ENCODE measurements around the gene GDF11.

The GDF11 gene

GRCh38 chr12:55724940-55725309 is 18.0 kb upstream of the GDF11 start:
- no peak for DNase-seq

GRCh38 chr12:55725556-55725955 is 17.4 kb upstream of the GDF11 start:
- no peak for DNase-seq

DNA sequence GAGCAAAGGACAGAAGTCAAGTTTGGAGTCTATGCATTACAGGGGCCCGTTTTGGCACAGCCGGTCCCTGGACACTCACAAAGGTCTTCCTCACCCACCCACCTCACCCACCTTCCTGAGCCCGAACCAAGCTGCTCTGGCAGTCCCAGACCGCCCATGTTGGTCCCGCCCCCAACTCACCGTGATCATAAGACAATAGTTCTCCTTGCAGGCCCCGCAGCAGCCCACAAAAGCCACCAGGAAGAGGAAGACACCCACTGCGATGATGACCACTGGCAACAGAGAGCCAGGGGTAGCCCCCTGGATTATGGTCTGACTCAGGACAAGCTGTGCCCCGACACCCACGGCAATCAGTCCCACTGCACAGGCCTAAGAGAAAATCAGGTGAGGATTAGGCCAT is 16.0 kb upstream of the GDF11 start:
- DNase-seq, result no peak

- DNase-seq, result no peak
Observed at GRCh38 chr12:55727643-55728185, 15.2 kb upstream of the GDF11 start.

GRCh38 chr12:55728186-55728938 is 14.6 kb upstream of the GDF11 start:
- no peak for DNase-seq

DNA sequence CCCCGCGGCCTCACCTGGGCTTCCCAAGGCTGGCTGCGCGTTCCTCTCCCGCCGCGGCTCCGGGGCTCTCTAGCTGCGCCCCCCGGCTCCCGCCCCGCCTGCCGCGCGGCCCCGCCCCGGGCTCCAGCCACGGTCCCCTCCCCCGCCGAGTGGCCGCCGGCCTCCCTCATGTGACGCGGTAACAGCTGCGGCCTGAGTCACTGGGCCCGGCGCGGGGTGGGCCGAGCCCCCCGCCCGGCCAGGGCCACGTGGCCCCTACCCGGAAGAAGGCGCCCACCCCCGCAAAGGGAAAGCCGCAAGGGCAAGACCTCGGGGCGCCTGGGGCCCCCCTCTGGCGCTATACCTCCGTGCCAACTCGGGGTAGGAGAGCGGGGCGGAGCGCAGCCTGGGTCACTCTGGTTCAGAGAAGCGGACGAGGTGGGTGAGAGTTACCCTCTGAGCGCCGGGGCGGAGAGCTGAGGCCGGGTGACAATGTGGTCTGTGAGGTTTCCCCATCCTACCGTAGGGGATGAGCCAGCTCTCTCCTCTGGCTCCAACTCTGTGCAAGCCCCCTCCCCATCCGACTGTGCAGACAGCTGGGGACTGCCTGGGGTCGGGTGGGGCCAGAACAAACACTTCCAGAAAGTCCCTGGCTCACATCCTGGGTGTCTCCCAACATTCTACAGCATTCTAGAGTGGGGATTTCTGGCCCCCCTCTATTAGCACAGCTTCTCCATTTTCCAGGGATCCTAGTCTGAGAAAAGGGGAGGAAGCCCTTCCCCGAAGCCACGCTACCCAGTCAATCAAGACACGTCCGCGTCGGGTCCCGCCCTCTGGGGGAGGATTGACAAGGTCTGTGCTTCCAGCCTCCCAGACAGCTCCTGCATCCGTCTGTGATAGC is 13.7 kb upstream of the GDF11 start, which contains the start of gene CD63:
CD63 (minus strand) TSS at position 71 of the 880 bp plus-strand sequence. CDS start 668 bp downstream, outside the sequence.
- no peak for DNase-seq

DNA sequence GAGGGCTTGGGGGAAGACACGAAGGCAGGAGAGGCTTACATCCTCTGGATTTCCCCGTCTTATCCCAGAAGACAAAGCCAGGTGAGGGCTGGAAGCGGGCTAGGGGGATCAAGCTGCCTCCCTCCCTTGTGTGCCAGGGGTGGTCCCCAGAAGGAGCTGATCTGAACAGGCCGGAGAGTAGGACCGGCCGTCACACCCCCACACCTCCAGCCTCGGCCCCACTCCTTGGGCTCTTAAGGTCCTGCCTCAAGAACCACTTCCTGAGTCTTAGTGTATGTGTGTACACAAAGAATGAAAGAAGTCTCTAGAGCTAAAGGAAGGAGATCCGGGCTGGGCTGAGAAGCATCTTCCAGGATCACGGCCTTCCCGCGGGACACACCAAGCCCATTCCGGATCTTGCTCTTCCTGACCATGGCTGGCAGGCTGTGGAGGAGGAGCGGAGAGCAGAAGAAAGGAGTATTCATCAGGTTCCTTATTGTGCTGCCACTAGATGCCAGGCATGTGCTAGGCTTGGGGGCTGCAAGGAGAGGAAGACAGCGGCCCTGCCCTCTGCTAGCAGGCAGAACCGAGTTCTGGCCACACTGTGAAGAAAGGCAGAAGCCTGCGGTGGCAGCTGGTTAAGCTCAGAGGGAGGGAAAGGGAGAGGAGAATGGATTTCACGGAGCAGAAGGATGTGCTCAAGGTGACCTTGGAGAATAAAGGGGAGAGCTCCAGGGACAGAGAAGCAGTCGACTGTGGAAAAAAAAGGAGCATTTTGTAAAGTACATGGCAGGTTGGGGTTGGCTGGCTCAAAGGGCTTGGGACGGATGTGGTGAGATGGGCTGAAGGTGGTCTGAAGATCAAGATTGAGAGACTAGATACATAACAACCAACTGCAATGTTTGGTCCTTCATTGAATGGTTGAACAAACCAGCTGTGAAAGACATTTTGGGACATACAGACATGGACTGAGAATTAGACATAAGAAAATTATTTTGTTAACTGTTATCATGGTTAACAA is 12.8 kb upstream of the GDF11 start:
- DNase-seq, result no peak

DNA sequence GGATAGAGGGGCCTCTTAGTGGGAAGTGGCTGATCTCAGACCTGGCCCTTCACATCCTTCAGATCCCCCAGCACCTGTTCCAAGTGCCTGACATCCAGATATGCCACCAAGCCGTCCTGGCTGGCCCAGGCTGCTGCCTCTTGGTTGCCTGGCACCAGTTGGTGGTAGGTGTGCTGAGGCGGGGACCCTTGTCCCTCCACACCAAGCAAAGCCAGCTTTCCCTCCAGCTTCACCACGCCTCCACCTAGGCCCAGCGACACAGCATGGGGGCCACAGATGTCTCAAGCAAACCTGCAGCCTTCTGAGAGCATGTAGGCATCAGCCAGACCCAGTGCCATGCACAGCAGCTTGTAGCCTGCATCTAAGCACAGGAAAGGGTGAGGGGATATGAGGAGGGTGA is 10.6 kb upstream of the GDF11 start:
- DNase-seq, result no peak

- no peak for DNase-seq
Observed at GRCh38 chr12:55733021-55733555, 9.8 kb upstream of the GDF11 start.

DNA sequence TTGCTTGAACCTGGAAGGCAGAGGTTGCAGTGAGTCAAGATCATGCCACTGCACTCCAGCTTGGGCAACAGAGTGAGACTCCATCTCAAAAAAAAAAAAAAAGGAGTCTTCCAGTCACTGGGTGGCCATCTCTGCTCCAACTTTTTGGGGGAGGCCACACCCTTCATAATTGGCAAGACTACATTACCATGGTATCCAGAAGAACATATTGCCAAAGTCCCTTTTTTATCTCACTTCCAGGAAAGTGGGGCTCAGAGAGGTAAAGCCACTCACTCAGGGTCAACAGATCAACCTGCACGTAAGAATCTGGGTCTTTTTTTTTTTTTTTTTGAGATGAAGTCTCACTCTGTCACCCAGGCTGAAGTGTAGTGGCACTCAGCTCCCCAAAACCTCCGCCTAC is 9.1 kb upstream of the GDF11 start:
- DNase-seq, result no peak

DNA sequence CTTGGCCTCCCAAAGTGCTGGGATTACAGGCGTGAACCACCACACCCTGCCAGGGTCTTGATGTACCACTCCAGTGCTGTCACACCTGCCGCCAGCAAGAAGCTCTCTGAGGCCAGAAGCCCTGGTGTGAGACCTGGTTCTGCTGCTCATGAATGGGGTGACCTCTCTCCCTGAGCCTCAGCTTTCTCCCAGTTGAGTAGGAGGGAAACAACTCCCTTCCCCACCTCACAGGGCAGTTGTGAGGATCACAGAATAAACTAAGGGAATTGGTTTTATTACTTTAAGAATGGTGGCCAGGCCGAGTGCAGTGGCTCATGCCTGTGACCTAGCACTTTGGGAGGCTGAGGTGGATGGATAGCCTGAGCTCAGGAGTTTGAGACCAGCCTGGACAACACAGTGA is 8.3 kb upstream of the GDF11 start:
- no peak for DNase-seq

- no peak for DNase-seq
Observed at GRCh38 chr12:55736076-55736475, 6.8 kb upstream of the GDF11 start.

DNA sequence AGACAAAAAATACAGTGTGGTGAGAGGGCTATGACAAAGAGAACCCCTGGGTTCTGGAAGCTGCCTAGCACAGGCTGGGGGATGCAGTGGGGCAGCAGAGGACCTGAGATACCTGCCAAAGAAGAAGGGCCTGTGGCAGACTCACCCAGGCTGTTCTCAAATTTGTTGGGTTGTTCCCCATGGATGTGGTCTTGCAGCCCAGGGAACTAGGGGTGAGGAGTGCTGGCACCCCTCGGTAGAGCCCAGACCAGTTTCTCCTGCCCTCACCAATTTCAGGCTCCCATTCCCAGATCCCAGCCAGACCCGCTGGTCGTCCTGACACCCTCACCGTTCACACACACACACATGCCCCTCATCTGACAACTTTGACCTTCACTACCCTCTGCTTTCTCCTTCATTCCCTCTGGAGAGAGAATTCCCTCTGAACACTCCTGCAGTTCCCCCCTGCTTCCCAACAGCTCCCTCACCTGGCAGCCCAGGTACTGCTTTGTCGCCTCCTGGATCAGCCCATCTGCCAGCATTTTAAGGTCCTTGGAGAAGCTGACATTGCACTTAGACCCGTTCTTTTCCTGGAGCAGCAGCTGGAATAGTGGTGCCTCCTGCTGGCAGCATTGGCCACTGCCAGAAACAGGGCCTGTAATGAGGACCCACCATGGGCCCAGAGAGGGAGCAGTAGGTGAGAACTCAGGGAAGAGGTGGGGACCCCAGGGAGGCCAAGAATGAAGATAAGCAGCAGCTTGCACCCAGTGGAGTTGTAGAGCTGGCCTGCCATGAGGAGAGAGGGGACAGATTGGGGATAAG is 5.9 kb upstream of the GDF11 start:
- no peak for DNase-seq

DNA sequence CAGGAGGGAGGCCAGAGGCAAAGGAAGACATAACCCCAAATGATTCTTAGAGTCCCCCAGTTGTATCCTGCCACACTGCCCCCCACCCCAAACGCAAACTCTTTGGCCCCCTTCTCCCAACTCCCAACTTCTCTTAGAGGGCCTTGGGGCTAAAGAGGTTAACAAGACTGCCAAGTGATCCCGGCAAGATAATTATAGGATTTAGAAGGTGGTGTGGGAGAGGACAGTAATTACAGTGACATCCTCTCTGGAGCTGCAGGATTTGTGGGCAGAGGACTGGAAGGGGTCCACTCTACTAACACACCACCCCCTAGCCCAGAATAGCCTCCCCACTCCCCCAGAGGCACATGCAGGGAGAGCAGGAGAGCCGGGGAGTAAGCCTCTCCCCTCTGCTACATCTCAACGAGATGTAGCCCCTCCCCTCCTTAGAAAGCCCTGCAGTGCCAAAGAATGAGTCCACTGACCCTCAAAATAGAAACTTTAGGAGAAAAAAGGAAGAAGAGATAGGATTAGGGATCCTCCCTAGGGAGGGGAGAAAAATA is 5.3 kb upstream of the GDF11 start:
- DNase-seq, result no peak

DNA sequence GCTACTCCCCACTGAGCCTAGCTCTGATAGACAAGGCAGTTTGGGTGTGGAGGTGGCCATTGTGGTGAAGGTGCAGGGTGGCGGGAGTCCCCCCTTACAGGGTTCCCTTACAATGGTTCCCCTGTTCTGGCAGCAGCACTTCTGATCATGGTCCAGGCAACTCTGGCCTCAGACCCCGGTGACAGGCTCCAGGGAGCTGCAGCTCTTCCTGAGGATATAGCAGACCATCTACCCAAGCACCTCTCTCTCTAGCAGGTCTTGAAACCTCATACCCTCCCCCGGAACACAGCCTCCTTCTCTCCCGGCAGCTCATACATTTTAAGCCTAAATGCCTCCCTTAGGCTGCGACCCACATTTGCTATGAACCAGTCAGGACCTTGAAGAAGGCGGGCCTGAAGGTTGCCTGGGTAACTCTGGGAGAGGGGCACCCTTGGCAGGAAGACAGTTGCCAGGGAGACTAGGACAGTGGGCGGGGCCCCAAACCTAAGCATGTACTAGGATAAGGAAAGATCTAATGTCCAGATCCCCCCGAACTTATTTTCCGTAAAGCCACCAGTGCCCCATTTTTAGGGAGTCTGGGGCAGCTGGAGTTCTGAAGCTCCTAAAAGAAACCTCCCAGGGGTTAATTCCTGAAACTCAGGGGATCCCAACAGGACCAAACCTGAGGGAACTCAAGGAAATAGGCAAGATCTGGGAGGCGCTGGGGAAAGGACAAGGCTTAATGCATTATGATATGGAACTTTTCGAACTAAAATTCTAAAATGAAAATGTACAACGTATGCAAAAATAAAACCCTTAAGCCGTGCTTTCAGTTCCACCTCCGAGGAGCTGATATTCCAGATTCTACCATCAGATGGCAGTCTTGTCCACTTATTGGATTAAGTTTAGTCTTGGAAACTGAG is 4.5 kb upstream of the GDF11 start:
- peak; percentile 46 for DNase-seq

- DNase-seq, result no peak
Observed at GRCh38 chr12:55739025-55739378, 3.9 kb upstream of the GDF11 start.

DNA sequence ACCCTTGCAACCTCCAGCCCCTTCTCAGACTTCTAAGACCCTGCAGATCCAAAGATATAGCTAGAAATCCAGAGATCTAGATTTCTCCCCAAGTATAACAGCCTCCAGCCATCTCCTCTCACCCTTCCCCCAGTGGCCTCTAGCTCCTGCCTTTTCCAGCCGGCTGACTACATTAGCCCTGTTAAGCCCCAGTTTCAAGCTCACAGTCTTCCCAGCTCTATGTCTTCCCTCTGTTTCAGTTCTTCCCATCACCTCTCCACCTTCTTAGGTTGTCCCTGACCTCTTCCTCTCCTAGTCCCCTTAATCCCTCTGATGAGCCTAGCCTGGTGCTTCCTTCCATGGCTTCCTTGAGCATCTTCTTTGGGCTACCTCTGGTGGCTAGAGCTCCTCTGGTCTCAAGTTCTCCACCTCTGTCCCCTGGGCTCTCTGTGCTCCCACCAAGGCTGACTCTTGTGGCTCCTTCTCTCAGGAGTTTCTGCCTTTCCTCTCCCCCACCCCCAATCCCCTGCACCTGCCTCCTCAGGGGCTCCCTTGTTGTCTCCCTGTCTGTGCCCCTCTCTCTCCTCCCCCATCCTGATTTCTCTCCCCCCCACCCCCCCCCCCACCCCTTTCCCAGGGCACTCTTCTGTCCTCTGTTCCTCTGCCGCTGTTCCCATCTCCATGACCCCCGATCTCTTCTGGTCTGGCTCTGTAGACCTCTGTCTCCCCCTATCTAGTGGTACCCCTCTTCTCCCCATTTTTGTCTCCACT is 816 bp upstream of the GDF11 start:
- no peak for DNase-seq

GRCh38 chr12:55743406-55744339 is 751 bp downstream of the GDF11 start:
- DNase-seq, result no peak
